NCI-H1436 treated with DMSO at 0.1 percent for 48 hours (cell line): Measurements from ENCODE around the gene TEX48.

Source experiments
- DNase-seq: peaks from one replicate; lab custom pipeline; 2025; lab: John Stamatoyannopoulos, UW

Gene TEX48

GRCh38 chr9:114621561-114621960 lies 60.4 kb downstream of the TEX48 start:
- DNase-seq = no peak

GRCh38 chr9:114619191-114619761 lies 62.7 kb downstream of the TEX48 start:
- no peak for DNase-seq

- DNase-seq = no peak
These were observed 65.1 kb downstream of the TEX48 start for GRCh38 chr9:114616684-114617520.
